ENCODE data around the gene CIZ1.

DNA sequence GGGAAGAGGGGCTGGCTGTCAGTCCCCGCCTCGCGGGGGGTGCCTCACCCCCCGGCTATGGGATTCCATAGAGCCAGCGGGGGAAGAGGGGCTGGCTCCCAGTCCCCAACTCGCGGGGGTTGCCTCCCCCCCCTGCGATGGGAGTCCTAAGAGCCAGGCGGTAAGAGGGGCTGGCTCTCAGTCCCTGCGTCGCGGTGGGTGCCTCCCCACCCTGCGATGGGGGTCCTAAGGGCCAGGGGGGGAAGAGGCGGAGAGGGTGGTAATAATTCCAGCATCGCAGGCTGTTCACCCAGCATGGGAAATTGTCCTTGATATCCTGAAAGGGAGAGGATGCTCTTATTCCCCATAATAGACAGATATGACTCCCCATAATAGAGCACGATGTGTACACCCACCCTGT lies 51.8 kb downstream of the CIZ1 start:
- TF ChIP-seq POLR2A (IDR thresholded peaks at IDR 0.05): no peak
- TF ChIP-seq, protein P1, sequence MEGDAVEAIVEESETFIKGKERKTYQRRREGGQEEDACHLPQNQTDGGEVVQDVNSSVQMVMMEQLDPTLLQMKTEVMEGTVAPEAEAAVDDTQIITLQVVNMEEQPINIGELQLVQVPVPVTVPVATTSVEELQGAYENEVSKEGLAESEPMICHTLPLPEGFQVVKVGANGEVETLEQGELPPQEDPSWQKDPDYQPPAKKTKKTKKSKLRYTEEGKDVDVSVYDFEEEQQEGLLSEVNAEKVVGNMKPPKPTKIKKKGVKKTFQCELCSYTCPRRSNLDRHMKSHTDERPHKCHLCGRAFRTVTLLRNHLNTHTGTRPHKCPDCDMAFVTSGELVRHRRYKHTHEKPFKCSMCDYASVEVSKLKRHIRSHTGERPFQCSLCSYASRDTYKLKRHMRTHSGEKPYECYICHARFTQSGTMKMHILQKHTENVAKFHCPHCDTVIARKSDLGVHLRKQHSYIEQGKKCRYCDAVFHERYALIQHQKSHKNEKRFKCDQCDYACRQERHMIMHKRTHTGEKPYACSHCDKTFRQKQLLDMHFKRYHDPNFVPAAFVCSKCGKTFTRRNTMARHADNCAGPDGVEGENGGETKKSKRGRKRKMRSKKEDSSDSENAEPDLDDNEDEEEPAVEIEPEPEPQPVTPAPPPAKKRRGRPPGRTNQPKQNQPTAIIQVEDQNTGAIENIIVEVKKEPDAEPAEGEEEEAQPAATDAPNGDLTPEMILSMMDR (IDR thresholded peaks at IDR 0.05): no peak
